Cardiac muscle cell (in vitro differentiated cells and primary cell): ENCODE measurements around the gene MISP. TPM values are rescaled to one million over a fixed set of nuclear protein-coding genes. Genes with fewer than 3 reads are reported as not detected.

Experiments
- DNase-seq, 2 donors: peaks; one replicate each; pipeline versions ENCODE4 v3.0.0 to v3.0.0-alpha.2; 2010 to 2017; ENCODE audit warnings: low read depth in 1 of 2, low spot score in 1 of 2
- H3K27ac ChIP-seq: fragments of 200-600 bp; sonication (generic); 2 replicates; pipeline ENCODE4 v1.5.1; 2016
- H3K27me3 ChIP-seq: fragments of 200-600 bp; sonication (generic); 2 replicates; pipeline ENCODE4 v1.6.0; 2016; ENCODE audit warnings: control low read depth
- H3K36me3 ChIP-seq: fragments of 200-600 bp; sonication (generic); 2 replicates; pipeline ENCODE4 v1.5.1; 2016; ENCODE audit warnings: control low read depth
- H3K4me1 ChIP-seq: fragments of 200-600 bp; sonication (generic); 2 replicates; pipeline ENCODE4 v1.8.1; 2017; ENCODE audit warnings: low read depth, mild to moderate bottlenecking, mixed run types
- H3K4me3 ChIP-seq: fragments of 200-600 bp; sonication (generic); 2 replicates; pipeline ENCODE4 v1.5.1; 2016; ENCODE audit warnings: mild to moderate bottlenecking
- H3K9me3 ChIP-seq: fragments of 200-600 bp; sonication (generic); 2 replicates; pipeline ENCODE4 v1.5.1; 2017; ENCODE audit warnings: low read depth, mild to moderate bottlenecking, control low read depth
- CTCF ChIP-seq: IDR thresholded peaks from 2 replicates; pipeline ENCODE4 v1.5.1; 2012; ENCODE audit warnings: low read depth, mild to moderate bottlenecking, low read length
- polyA plus RNA-seq: library from polyadenylated mRNA; unstranded; fragments of >200 nt; fragmentation: Nextera tagmentation; extraction: Ambion mirVana; gene quantifications from 2 replicates; pipeline ENCODE4 v1.2.1, GENCODE V29; 2016
- total RNA-seq: library from RNA; depleted of rRNA; stranded (reverse); fragments of >200 nt; gene quantifications from 2 replicates; pipeline ENCODE4 v1.2.3, GENCODE V29; 2016

The MISP gene
- total and polyA plus RNA-seq, 2 experiments from 2014 or later, result 1.2 TPM; not detected in 1

DNA sequence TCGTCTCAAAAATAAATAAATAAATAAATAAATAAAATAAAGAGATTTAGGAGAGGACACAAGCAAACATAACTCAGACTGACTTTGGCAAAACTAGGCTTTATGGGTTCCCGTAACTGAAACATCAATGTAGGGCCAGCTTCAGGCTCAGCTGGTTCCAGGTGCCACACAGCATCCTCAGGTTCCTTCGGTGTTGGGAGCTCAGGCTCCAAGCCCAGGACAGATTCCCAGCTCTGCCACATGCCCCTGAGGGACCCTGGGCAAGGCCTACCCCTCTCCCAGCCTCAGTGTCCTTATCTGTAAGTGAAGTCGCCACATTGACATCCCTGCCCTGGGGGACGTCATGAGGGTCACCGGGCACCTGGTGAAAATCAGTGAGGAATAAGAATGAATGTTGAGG lies 18.7 kb downstream of the MISP start:
- TF ChIP-seq CTCF, result no peak
- Histone ChIP-seq H3K27me3 (no peaks in the 10 kb centered on the region), H3K4me3 (no peak overlapping the region), H3K9me3 (no peaks in the 10 kb centered on the region), H3K36me3 (no peaks in the 10 kb centered on the region), H3K4me1 (no peaks in the 10 kb centered on the region), H3K27ac (no peak overlapping the region)
- DNase-seq, result no peak

- no peaks in the 10 kb centered on the region for H3K9me3 ChIP-seq
- no peak overlapping the region for H3K27ac ChIP-seq
- DNase-seq, result peak; percentile 60 to 73
- no peaks in the 10 kb centered on the region for H3K27me3 ChIP-seq
- TF ChIP-seq CTCF, result peak; percentile 55
- H3K4me3 ChIP-seq, result no peak overlapping the region
- H3K4me1 ChIP-seq, result no peaks in the 10 kb centered on the region
- H3K36me3 ChIP-seq, result no peaks in the 10 kb centered on the region
These were observed 20.4 kb downstream of the MISP start for GRCh38 chr19:771332-771785.

- Histone ChIP-seq H3K4me1 (no peaks in the 10 kb centered on the region), H3K27ac (no peak overlapping the region), H3K4me3 (no peak overlapping the region), H3K9me3 (no peaks in the 10 kb centered on the region), H3K27me3 (no peaks in the 10 kb centered on the region), H3K36me3 (no peaks in the 10 kb centered on the region)
- DNase-seq, result no peak
- TF ChIP-seq CTCF, result no peak
These were observed 21.2 kb downstream of the MISP start for GRCh38 chr19:772063-772462.

DNA sequence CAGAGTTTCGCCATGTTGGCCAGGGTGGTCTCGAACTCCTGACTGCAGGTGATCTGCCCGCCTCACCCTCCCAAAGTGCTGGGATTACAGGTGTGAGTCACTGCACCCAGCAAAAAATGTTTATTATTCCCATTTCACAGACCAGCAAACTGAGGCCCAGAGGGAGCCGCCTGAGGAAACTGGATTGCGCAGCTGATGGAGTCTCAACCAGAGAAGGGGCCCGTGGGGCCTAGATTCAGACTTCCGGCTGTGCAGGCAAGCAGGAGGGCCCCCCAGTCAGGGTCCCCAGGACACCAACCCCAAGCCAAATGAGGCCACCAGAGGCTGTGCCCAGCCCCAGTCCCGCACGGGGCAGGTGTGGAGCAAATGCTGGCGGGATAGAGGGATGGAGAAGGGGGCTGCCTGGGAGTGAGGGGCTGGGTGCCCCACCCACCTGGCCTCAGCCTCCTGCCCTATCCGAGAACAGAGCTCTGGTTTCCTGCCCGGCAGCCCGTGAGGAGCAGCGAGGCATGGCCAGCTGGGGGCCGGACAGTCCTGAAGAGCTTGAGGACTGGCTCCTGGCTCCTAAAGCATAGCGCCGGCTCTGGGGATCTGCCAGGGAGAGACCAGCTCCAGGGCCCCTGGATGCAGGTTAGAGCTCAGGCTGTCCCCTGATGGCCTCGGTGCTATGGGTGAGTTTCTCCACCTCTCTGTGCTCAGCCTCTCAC lies 22.0 kb downstream of the MISP start:
- peak in 1 of 2 donors; percentile 28 for DNase-seq

DNA sequence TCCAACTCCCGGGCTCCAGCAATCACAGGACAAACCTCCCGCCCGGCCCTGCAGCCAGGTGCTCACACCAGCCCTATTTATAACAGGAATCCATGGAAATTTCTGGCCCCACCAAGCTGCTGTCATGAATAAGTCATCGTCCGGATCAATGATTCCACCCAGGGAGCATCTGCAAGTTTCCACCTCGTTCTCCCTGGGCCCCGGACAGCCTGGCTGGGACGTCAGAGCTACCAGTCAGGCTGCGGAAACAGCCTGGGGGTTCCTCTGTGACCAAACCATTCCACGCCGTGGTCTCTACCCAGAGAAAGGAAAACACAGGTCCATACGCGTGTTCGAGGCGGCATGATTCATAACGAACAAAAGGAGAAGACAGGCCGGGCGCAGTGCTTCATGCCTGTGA lies 25.6 kb downstream of the MISP start:
- no peak overlapping the region for H3K4me3 ChIP-seq
- H3K27me3 ChIP-seq, result no peaks in the 10 kb centered on the region
- no peaks in the 10 kb centered on the region for H3K36me3 ChIP-seq
- H3K9me3 ChIP-seq, result no peaks in the 10 kb centered on the region
- H3K4me1 ChIP-seq, result no peaks in the 10 kb centered on the region
- H3K27ac ChIP-seq, result no peak overlapping the region
- TF ChIP-seq CTCF, result no peak
- no peak for DNase-seq

More for the DNA sequence above, 22.0 kb downstream of the MISP start:
- Histone ChIP-seq H3K9me3 (no peaks in the 10 kb centered on the region), H3K4me3 (no peak overlapping the region), H3K27me3 (no peaks in the 10 kb centered on the region), H3K36me3 (no peaks in the 10 kb centered on the region), H3K27ac (no peak overlapping the region), H3K4me1 (no peaks in the 10 kb centered on the region)
- no peak for TF ChIP-seq CTCF
